Hematopoietic multipotent progenitor cell (in vitro differentiated cells): ENCODE data around the gene PIH1D1. TPM values are rescaled to one million over a fixed set of nuclear protein-coding genes. Genes with fewer than 3 reads are reported as not detected.
"Not testable (repeated sequence)": the region's sequence is repeated elsewhere in the genome, so short reads cannot be mapped to it uniquely, and the experiment has no call there.

ENCODE experiments used
- DNase-seq, 3 donors: peaks; one replicate each; pipeline ENCODE4 v3.0.0-alpha.2; 2011 to 2015; ENCODE audit warnings: low read depth in 2 of 3, low spot score in 2 of 3
- total RNA-seq: library from RNA; depleted of rRNA; stranded (reverse); fragments of >200 nt; gene quantifications from one replicate; pipeline ENCODE4 v1.2.3, GENCODE V29; 2012

PIH1D1 gene
- total RNA-seq, 1 donor = 115 TPM

DNA sequence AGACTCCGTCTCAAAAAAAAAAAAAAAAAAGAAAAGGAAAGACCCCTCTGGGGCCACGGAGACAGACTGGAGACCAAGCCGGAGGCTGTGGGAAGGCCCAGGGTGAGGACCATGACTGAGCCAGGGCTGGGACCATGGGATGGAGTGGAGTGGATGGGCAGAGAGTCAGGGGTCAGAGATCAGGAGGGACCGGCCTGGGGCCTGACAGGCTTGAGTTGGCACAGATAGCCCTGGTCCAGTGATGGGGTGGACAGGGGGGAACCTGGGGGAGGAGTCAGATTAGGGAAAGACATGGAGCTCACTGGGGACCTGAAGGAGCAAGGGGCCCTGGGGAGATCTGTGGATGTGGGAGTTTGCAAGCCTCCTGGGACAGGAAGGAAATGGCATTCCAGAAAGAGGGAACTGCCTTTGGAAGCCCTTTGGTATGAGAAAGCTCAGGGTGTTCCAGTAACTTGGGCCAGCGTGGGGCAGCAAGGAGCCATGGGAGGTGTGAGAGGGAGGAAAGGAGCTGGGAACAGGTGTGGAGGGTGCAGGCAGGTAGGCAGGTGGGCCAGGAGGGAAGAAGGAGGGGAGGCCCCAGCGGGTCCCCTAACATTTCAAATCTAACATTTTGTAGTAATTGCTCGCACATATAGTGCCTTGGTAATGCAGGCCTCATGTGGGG lies 29.5 kb upstream of the PIH1D1 start:
- DNase-seq = no peak

DNA sequence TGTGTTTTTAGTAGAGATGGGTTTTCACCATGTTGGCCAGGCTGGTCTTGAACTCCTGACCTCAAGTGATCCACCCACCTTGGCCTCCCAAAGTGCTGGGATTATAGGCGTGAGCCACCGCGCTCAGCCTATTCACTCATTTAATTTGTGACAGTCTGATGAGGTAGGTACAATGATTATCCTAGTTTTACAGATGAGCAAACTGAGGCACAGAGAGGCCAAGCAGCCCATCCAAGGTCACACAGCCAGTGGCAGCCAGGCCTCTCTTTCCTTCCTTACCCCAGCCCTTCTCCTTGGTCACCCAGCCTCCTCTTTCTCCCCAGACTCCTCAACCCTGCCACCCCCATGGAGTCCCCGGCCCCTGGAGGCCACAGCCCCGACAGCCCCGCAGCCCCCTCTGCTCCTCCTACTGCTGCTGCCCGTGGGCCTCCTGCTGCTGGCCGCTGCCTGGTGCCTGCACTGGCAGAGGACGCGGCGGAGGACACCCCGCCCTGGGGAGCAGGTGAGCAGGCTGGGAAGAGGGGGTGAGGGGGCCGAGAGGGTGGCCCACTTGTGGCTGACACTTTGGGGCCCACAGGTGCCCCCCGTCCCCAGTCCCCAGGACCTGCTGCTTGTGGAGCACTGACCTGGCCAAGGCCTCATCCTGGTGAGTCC lies 28.5 kb upstream of the PIH1D1 start:
- DNase-seq = no peak

DNA sequence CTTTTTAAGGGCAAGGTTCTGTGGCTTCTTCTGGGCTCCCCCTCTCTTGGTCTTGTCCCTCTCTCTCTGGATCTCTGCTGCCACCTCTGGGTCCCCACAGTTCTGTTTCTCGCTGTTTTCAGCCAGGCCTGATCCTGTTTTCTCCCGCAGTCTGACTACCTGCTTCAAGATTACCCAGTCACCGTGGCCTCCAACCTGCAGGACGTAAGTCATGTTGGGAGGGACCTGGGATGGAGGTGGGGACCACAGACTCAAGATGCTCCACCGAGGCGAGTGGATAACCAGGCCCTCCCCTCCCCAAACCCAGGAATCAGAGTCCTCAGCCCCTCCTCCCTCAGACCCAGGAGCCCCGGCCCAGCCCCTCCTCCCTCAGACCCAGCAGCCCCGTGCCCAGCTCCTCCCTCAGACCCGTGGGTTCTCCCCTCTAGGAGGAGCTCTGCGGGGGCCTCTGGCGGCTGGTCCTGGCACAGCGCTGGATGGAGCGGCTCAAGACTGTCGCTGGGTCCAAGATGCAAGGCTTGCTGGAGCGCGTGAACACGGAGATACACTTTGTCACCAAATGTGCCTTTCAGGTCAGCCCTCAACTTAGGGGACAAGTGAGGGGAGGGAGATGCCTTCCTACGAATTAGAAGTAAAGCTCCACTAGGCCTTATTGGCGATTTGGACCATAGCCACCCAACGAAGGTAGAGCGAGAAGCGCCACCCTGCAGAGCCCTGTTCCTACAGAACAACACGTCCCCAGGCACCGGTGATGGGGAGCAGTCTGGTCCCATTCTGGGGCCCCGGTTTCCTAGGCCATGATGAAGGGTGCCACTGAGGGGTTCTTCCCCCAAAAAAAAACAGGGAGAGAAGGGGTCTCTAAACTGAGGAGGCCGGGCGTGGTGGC lies 24.6 kb upstream of the PIH1D1 start:
- peak in 2 of 3 donors; percentile 73 to 74 for DNase-seq

DNA sequence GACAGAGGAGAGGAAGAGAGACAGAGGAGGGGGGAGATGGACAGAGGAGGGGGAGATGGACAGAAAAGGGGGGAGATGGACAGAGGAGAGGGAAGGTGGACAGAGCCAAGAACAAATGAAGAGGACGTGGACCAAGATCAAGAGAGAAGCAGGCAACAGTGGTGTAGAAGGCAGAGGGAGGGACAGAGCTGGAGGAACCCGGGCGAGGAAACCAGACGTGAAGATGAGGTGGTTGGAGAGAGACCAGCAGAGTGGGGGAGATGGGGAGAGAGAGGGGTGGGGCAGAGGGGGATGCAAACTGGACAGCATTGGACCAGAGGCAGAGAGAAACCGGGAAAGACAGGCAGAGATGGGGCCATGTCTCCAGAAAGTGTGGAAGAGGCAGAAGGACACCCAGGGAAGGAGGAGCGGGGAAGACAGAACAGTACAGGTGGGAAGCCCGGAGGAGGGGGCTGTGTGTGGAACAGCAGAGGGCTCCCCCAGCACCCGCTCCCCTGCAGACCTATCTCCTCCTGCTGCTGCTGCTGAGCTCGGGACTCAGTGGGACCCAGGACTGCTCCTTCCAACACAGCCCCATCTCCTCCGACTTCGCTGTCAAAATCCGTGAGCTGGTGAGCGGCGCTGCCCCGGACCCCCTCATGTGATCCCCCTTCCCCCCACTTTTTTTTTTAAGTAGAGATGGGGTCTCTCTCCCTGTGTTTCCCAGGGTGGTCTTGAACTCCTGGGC lies 23.7 kb upstream of the PIH1D1 start:
- DNase-seq = no peak

DNA sequence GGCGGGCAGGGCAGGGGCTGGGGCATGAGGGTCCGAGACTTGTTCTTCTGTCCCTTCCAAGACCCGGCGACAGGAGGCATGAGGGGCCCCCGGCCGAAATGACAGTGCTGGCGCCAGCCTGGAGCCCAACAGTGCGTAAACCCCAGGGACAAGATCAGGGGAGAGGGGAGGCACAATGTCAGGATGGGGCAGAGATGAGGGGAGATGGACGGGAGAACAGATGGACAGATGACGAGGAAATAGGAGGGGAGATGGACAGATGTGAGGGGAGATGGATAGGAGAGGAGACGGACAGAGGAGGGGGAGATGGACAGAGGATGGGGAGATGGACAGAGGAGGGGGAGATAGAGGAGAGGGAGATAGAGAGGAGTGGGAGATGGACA lies 22.9 kb upstream of the PIH1D1 start:
- DNase-seq = no peak

DNA sequence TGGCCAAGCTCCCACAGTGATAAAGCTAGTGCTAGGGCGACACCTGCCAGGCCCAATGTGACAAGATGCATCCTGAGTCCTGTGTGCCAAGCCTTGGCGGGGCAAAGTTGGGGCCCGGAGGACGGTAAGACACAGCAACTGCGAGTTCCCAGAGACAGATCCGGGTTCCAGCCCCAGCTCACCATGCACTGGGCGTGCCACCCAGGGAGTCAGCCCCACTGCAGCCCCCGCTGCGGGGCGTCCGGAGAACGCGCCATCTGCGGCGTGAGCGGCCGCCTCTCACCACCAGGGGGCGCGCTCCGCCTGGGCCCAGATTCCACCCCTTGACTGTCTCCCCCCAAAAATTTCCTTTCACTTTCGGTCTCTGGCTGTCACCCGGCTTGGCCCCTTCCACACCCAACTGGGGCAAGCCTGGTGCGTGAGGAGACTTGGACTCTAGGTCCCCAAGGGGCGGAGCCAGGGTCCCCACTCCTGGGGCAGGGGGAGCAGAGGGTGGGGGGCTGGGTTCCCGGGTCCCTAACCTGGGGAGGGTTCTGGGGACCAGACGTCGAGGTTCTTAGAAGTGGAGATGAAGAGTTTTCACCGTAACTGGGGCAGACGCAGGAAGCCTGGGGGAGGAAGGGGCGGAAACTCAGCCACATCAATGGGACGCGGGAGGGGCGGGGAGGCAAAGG lies 22.4 kb upstream of the PIH1D1 start, which contains the start of gene FLT3LG:
Gene FLT3LG (plus strand): TSS at position 348 of the 674 bp plus-strand sequence. CDS start 425 bp downstream, outside the sequence.
- peak; percentile 90 to 95 (median 92) for DNase-seq

DNA sequence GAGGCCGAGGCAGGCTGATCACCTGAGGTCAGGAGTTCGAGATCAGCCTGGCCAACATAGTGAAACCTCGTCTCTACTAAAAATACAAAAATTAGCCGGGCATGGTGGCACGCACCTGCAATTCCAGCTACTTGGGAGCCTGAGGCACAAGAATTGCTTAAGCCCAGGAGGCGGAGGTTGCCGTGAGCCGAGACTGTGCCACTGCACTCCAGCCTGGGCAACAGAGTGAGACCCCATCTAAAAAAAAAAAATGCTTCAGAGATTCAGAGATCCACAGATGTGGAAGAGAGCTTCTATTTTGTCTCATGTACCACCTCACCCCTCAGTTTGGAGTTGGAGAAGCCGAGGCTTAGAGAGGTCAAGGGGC lies 21.9 kb upstream of the PIH1D1 start:
- DNase-seq = not testable (repeated sequence)

DNA sequence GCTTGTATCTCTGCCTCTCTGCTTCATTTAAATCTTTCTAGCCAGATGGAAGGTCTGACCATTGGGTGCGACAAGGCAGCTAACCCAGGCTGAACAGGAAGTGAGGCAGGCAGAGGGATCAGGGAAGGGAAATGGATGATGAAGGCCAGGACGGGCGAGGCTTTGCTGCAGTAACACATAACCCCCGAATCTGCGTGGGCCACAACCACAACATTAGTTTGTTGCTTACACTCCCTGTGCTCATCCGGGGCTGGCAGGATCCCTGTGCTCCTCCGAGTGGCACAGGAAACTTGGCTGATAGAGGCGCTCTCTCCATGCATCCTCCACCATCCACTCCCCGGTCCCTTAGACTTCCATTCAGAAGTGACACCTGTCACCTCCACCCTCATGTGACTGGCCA lies 21.3 kb upstream of the PIH1D1 start:
- no peak for DNase-seq

DNA sequence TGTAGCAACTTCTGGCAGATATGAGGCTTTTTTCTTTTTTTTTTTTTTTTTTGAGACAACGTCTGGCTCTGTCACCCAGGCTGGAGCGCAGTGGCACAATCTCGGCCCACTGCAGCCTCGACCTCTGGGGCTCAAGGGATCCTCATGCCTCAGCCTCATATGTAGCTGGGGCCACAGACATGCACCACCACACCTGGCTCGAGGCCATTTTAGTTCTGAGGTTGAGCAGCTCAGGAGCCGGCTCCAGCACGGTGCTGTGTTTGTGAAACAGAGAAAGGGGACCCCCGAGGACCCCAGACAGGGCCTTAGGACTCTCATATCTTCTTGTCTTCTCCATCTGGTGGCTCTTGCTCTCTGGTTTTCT lies 19.0 kb upstream of the PIH1D1 start:
- DNase-seq = no peak

DNA sequence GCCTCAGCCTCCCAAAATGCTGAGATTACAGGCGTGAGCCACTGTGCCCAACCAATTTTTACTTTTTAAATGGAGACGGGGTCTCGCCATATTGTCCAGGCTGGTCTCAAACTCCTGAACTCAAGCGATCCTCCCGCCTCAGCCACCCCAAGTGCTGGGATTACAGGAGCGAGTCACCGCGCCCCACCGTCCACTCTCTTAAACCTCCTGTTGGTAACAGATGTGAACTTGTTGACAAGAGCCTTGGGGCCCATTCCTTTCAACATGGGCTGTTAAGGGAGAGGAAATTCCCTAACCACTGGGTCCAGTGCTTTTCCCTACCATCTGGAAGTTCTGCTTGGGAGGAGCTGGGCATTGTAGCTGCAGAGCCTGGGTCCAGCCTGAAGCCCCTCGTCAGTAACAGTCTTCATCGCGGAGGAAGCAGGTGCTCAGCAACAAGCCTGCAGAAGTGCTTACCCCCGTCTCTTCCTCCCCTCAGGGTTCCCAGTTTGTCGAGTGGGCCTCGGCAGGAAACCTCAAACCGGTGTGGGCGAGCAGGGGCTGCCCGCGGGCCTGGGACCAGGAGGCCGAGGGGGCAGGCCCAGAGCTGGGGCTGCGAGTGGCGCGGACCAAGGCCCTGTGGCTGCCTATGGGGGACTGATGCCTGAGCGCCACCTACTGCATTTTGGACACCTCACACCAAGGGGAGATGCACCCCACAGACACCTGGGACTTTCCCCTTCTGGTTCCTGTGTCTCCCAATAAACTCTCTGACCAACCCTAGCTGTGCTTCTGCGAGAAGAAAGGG lies 18.4 kb upstream of the PIH1D1 start:
- DNase-seq = peak; percentile 73 to 97 (median 94)

DNA sequence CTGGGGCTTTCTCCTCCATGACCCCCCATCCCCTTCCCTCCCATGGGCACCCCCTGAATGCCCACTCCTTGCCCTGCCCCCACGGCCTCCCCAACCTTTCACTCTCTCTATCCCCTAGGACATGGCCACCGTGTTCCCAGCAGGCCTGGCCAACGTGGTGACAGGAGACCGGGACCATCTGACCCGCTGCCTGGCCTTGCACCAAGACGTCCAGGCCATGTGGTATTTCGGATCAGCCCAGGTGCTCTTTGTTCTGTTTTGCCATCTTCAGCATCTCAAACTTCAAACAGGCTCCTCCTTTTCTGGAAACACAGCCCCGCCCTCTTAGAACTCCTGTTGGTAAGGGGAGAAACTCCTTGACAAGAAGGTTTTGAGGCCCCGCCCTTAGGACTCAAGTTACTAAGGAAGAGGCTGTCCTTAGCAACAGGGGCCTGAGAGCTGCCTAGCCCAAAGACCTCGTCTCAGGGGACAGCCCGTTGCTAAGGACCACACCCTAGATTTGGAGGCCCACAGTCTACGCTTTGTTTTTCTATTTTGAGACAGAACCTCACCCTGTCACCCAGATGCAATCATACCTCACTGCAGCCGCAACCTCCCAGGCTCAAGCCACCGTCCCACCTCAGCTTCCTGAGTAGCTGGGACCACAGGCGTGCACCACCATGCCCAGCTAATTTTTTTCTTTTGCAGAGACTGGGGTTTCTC lies 17.3 kb upstream of the PIH1D1 start:
- peak; percentile 85 to 93 (median 93) for DNase-seq

DNA sequence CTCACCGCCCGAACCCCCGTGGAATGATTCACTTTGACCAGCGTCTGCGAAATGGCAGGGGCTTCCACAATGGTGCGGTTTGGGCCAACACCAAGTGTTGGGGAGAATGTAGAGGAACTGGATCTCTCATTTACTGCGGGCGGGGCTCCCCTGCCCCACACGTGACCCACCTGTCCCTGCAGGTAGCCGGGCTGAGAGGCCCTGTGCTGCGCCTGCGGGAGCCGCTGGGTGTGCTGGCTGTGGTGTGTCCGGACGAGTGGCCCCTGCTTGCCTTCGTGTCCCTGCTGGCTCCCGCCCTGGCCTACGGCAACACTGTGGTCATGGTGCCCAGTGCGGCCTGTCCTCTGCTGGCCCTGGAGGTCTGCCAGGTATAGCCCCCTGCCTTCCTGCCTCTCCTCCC lies 16.6 kb upstream of the PIH1D1 start:
- DNase-seq = no peak

DNA sequence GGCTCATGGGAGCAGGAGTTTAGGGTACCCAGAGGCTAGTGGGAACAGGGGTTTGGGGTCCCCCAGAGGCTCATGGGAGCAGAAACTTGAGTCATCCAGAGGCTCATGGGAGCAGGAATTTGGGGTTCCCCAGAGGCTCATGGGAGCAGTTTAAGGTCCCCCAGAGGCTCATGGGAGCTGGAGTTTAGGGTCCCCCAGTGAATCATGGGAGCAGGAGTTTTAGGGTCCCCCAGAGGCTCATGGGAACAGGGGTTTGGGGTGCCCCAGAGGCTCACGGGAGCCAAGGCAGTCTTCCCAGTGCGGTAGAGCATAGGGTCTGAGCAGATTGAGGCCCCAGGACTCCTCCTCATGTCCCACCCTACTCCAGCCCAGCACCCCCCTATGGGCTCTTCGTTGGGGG lies 13.8 kb upstream of the PIH1D1 start:
- DNase-seq = no peak

DNA sequence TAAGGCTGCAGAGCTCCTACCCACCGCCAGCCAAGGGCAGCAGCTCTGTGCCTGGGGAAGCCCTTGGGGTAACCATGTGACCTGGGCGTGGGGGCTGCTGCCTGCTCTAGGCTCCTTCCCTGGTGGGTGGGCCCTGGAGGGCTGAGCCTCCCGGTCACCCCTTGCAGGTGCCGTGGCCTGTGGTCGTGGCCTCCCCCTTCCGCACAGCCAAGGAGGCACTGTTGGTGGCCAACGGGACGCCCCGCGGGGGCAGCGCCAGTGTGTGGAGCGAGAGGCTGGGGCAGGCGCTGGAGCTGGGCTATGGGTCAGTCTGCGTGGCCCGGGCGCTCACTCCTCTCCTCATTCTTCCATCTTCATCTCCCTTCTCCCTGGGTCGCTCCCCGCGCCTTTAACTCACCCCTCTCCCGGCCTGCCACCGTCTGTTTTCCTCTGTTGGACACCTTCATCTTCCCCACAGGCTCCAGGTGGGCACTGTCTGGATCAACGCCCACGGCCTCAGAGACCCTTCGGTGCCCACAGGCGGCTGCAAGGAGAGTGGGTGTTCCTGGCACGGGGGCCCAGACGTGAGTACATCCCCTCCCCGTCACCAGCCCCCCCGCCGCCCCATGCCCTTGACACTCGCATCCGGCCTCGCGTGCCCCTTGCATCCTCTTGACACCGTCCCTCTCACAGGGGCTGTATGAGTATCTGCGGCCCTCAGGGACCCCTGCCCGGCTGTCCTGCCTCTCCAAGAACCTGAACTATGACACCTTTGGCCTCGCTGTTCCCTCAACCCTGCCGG lies 12.5 kb upstream of the PIH1D1 start:
- no peak for DNase-seq

DNA sequence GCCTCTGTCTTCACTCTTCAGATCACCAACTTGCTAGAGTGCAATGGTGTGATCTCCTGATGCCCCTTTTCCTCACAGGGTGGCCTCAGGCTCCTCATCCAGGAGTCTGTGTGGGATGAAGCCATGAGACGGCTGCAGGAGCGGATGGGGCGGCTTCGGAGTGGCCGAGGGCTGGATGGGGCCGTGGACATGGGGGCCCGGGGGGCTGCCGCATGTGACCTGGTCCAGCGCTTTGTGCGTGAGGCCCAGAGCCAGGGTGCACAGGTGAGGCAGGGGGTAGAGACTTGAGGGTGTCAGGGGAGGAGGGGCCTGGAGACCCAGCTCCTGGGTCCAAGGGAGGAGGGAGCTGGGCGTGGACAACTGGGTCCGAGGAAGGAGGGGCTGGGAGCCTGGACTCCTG lies 10.9 kb upstream of the PIH1D1 start:
- no peak for DNase-seq

DNA sequence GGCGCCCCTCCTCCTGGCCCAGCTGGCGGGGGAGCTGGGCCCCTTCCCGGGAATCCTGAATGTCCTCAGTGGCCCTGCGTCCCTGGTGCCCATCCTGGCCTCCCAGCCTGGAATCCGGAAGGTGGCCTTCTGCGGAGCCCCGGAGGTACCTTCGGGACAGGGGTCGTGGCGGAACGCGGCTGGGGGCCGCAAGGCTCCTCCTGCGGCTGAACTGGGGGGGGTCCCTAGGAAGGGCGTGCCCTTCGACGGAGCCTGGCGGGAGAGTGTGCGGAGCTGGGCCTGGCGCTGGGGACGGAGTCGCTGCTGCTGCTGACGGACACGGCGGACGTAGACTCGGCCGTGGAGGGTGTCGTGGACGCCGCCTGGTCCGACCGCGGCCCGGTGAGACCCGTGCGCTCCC lies 10.0 kb upstream of the PIH1D1 start:
- DNase-seq = no peak

DNA sequence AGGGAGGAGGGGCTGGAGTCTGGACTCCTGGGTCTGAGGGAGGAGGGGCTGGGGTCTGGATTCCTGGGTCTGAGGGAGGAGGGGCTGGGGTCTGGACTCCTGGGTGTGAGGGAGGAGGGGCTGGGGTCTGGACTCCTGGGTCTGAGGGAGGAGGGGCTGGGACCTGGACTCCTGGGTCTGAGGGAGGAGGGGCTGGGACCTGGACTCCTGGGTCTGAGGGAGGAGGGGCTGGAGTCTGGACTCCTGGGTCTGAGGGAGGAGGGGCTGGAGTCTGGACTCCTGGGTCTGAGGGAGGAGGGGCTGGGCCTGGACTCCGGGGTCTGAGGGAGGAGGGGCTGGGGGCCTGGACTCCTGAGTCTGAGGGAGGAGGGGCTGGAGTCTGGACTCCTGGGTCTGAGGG lies 9.5 kb upstream of the PIH1D1 start:
- not testable (repeated sequence) for DNase-seq

DNA sequence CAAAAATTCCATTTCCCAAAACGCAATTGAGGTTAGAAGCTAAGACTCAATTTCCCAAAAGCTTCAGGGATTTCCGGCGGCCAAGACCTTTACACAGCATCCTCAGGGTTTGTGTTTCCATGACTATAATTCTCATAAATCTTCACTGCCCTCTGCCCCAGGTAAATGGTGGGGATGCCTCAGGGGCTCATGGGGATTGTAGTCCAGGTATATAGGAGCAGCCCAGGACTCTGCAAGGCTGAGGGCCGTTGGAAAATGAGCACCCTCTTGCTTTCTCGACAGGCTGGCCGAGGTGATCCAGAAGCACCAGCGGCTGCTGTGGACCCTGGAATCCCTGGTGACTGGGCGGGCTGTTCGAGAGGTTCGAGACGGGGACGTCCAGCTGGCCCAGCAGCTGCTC lies 7.8 kb upstream of the PIH1D1 start:
- DNase-seq = no peak
